HCT116 (cell line): ENCODE measurements around the gene ANAPC5. TPM values are rescaled to one million over a fixed set of nuclear protein-coding genes. Genes with fewer than 3 reads are reported as not detected.

Experiments used
- ATAC-seq: fragments of 200-7000 bp; cut with Tn5 transposase; 2 replicates; pipeline ENCODE4 v1.9.1; 2020; ENCODE audit warnings: mild to moderate bottlenecking, moderate library complexity
- BruUV-seq: library from RNA; stranded (reverse); fragments of 400-500 nt; replicated peaks from 2 replicates; lab custom pipeline; 2021; lab: Mats Ljungman, UMichigan
- CTCF ChIA-PET: fragments of 300-600 bp; sonication (Branson Sonifier 250); formaldehyde crosslinking; loops from one replicate; lab custom pipeline; 2021; ENCODE audit warnings: antibody characterized with exemption; lab: Charles Lee
- POLR2A ChIA-PET: fragments of 300-600, 350-600 bp; sonication (Branson Sonifier 250); formaldehyde crosslinking; loops from one replicate; lab custom pipeline; 2021; ENCODE audit warnings: antibody characterized with exemption; lab: Charles Lee
- RAD21 ChIA-PET, 2 experiments: fragments of 300-600 bp; sonication (Branson Sonifier 250); formaldehyde crosslinking; loops; one replicate each; lab custom pipeline; 2023; ENCODE audit warnings: low total read pairs in 2 of 2; ENCODE audit not compliant: uncharacterized antibody in 2 of 2, unreplicated experiment in 2 of 2, low non-redundant PET in 1 of 2; lab: Charles Lee
- DNase-seq: peaks from one replicate; pipeline ENCODE4 v3.0.0-alpha.2; 2010; ENCODE audit warnings: low read depth, low spot score
- H2AFZ ChIP-seq: fragments of 200-600 bp; shearing (Covaris generic), sonication (generic); 2 replicates; pipeline ENCODE4 v1.6.1; 2017; ENCODE audit warnings: low read depth, mixed run types, mixed read lengths, antibody characterized with exemption, low read length; ENCODE audit not compliant: poor library complexity, severe bottlenecking
- H3K27ac ChIP-seq: 2 replicates; pipeline ENCODE4 v1.5.1; 2012; ENCODE audit warnings: low read depth, low read length
- H3K27me3 ChIP-seq: fragments of 200-600 bp; sonication (generic); 2 replicates; pipeline ENCODE4 v1.6.1; 2016; ENCODE audit warnings: mixed run types, low read length, mixed read lengths; ENCODE audit not compliant: insufficient read depth
- H3K36me3 ChIP-seq, 2 experiments: fragments of 200-500 bp in 1 of 2; fragments of 200-600 bp in 1 of 2; sonication (Bioruptor generic) in 1 of 2; sonication (generic) in 1 of 2; 2 replicates each; pipeline versions ENCODE4 v1.5.1 to v1.6.1; 2014 to 2016; ENCODE audit warnings: low read length in 2 of 2, inconsistent platforms in 1 of 2, mixed read lengths in 1 of 2, mixed run types in 1 of 2; ENCODE audit not compliant: insufficient read depth in 2 of 2, control insufficient read depth in 1 of 2
- H3K4me1 ChIP-seq, 2 experiments: fragments of 200-600 bp in 1 of 2; sonication (generic) in 1 of 2; 2 replicates each; pipeline versions ENCODE4 v1.5.1 to v1.6.1; 2012 to 2017; ENCODE audit warnings: low read length in 2 of 2, inconsistent platforms in 1 of 2, mild to moderate bottlenecking in 1 of 2, mixed read lengths in 1 of 2, mixed run types in 1 of 2, moderate library complexity in 1 of 2; ENCODE audit not compliant: insufficient read depth in 2 of 2, control insufficient read depth in 1 of 2
- H3K4me2 ChIP-seq: fragments of 200-600 bp; sonication (generic); 2 replicates; pipeline ENCODE4 v1.6.1; 2017; ENCODE audit warnings: mixed run types, low read length, mixed read lengths
- H3K4me3 ChIP-seq, 2 experiments: fragments of 200-600 bp in 1 of 2; sonication (generic) in 1 of 2; replicated peaks in 1 of 2; 2 replicates each; pipeline ENCODE4 v1.5.1; 2011 to 2016; ENCODE audit warnings: low read length in 2 of 2, control low read depth in 1 of 2, low read depth in 1 of 2, mild to moderate bottlenecking in 1 of 2, mixed read lengths in 1 of 2, mixed run types in 1 of 2
- H3K79me2 ChIP-seq: fragments of 200-600 bp; sonication (generic); 2 replicates; pipeline ENCODE4 v1.6.1; 2017; ENCODE audit warnings: mild to moderate bottlenecking, mixed run types, low read length, moderate library complexity, mixed read lengths; ENCODE audit not compliant: insufficient read depth
- H3K9ac ChIP-seq: fragments of 200-600 bp; sonication (generic); 2 replicates; pipeline ENCODE4 v1.6.1; 2016; ENCODE audit warnings: low read length, mixed read lengths
- H3K9me2 ChIP-seq: fragments of 200-600 bp; sonication (generic), shearing (Covaris generic); 2 replicates; pipeline ENCODE4 v1.6.1; 2017; ENCODE audit warnings: mixed run types, mild to moderate bottlenecking, moderate library complexity; ENCODE audit not compliant: insufficient read depth
- H3K9me3 ChIP-seq, 2 experiments: fragments of 200-500 bp in 1 of 2; fragments of 200-600 bp in 1 of 2; sonication (Bioruptor generic) in 1 of 2; sonication (generic) in 1 of 2; 2 replicates each; pipeline ENCODE4 v1.6.1; 2014 to 2017; ENCODE audit warnings: low read length in 2 of 2, mixed read lengths in 2 of 2, inconsistent platforms in 1 of 2, low read depth in 1 of 2, mild to moderate bottlenecking in 1 of 2, mixed run types in 1 of 2, moderate library complexity in 1 of 2; ENCODE audit not compliant: control insufficient read depth in 1 of 2, insufficient read depth in 1 of 2
- H4K20me1 ChIP-seq: fragments of 200-600 bp; sonication (generic), shearing (Covaris generic); 2 replicates; pipeline ENCODE4 v1.6.1; 2017; ENCODE audit warnings: mixed run types, mild to moderate bottlenecking, moderate library complexity; ENCODE audit not compliant: insufficient read depth
- ATF3 ChIP-seq: IDR thresholded peaks from 2 replicates; pipeline ENCODE4 v1.6.1; 2012
- CBX3 ChIP-seq: IDR thresholded peaks from 2 replicates; pipeline ENCODE4 v1.6.1; 2012; ENCODE audit warnings: low read depth
- CEBPB ChIP-seq: IDR thresholded peaks from 2 replicates; pipeline ENCODE4 v1.6.1; 2012; ENCODE audit warnings: low read depth
- CTCF ChIP-seq, 3 experiments: fragments of 200-600 bp in 1 of 3; sonication (generic) in 1 of 3; IDR thresholded peaks in 2 of 3; conservative IDR thresholded peaks in 1 of 3; 2 replicates each; pipeline ENCODE4 v1.5.1; 2012 to 2017; ENCODE audit warnings: low read depth in 2 of 3, low read length in 2 of 3, antibody characterized with exemption in 1 of 3, borderline replicate concordance in 1 of 3, control low read depth in 1 of 3, mild to moderate bottlenecking in 1 of 3, mixed read lengths in 1 of 3, mixed run types in 1 of 3, moderate library complexity in 1 of 3; ENCODE audit not compliant: insufficient read depth in 1 of 3
- EGR1 ChIP-seq: IDR thresholded peaks from 2 replicates; pipeline ENCODE4 v1.6.1; 2012; ENCODE audit warnings: low read depth
- ELF1 ChIP-seq: IDR thresholded peaks from 2 replicates; pipeline ENCODE4 v1.6.1; 2012; ENCODE audit warnings: low read depth, borderline replicate concordance
- EZH2phosphoT487 ChIP-seq: fragments of 200-600 bp; IDR thresholded peaks from 2 replicates; pipeline ENCODE4 v1.6.1; 2018; ENCODE audit warnings: antibody characterized with exemption, borderline replicate concordance
- FOSL1 ChIP-seq: IDR thresholded peaks from 2 replicates; pipeline ENCODE4 v1.6.1; 2012; ENCODE audit warnings: low read depth
- JUND ChIP-seq: IDR thresholded peaks from 2 replicates; pipeline ENCODE4 v1.6.1; 2012
- MAX ChIP-seq: IDR thresholded peaks from 2 replicates; pipeline ENCODE4 v1.6.1; 2012
- POLR2A ChIP-seq: IDR thresholded peaks from 2 replicates; pipeline ENCODE4 v1.7.0; 2011; ENCODE audit warnings: borderline replicate concordance; ENCODE audit not compliant: insufficient read depth, insufficient read length; ENCODE audit errors: extremely low read depth
- POLR2AphosphoS5 ChIP-seq: IDR thresholded peaks from 2 replicates; pipeline ENCODE4 v1.6.1; 2011; ENCODE audit warnings: mild to moderate bottlenecking, low read depth, low read length, moderate library complexity
- REST ChIP-seq: IDR thresholded peaks from 2 replicates; pipeline ENCODE4 v1.6.1; 2012; ENCODE audit warnings: low read depth
- SIN3A ChIP-seq: IDR thresholded peaks from 2 replicates; pipeline ENCODE4 v1.6.1; 2012; ENCODE audit warnings: low read depth
- SRF ChIP-seq: IDR thresholded peaks from 2 replicates; pipeline ENCODE4 v1.6.1; 2012; ENCODE audit warnings: low read depth
- TCF7L2 ChIP-seq: IDR thresholded peaks from 2 replicates; pipeline ENCODE4 v1.7.0; 2011; ENCODE audit warnings: borderline replicate concordance, inconsistent platforms; ENCODE audit not compliant: insufficient read depth, insufficient read length; ENCODE audit errors: extremely low read depth
- ZBTB33 ChIP-seq: IDR thresholded peaks from 2 replicates; pipeline ENCODE4 v1.6.1; 2011; ENCODE audit warnings: mild to moderate bottlenecking, low read length, moderate library complexity; ENCODE audit not compliant: insufficient replicate concordance; ENCODE audit errors: extremely low read depth
- ZFX ChIP-seq: fragments of 450-650 bp; IDR thresholded peaks from 2 replicates; pipeline ENCODE4 v1.6.1; 2017
- ZNF274 ChIP-seq: fragments of 200-500 bp; sonication (Bioruptor generic); IDR thresholded peaks from 2 replicates; pipeline ENCODE4 v1.6.1; 2014; ENCODE audit warnings: mild to moderate bottlenecking, low read depth, low read length, inconsistent platforms
- intact Hi-C: fragments of 100-400 bp; cut with micrococcal nuclease; formaldehyde crosslinking; loops from 2 replicates; pipeline ENCODE4 v1.10.0; 2022
- total RNA-seq: library from RNA; stranded (reverse); gene quantifications from one replicate; pipeline ENCODE4 v1.2.1, GENCODE V29; 2021; ENCODE audit not compliant: unreplicated experiment

ANAPC5 gene
- total RNA-seq, 1 experiment from 2014 or later: 112 TPM

- TF ChIP-seq ZFX (no peak), CEBPB (no peak), POLR2AphosphoS5 (no peak), EZH2phosphoT487 (no peak), CBX3 (no peak), SRF (no peak)
These were observed 21.5 kb downstream of the ANAPC5 start (continued) for GRCh38 chr12:121330692-121331091.

GRCh38 chr12:121330195-121330594, 22.0 kb downstream of the ANAPC5 start:
- Histone ChIP-seq H3K4me3 (no peak overlapping the region), H3K36me3 (peaks cover 42 to 59% of the 10 kb centered on the region in 2 experiments), H3K9ac (no peak overlapping the region), H4K20me1 (no peaks in the 10 kb centered on the region), H3K9me2 (no peaks in the 10 kb centered on the region), H3K27ac (no peak overlapping the region), H3K4me1 (no peaks in the 10 kb centered on the region), H3K4me2 (no peak overlapping the region), H3K27me3 (no peaks in the 10 kb centered on the region), H3K9me3 (no peaks in the 10 kb centered on the region), H3K79me2 (no peaks in the 10 kb centered on the region), H2AFZ (no peak overlapping the region)
- no peak for DNase-seq
- ChIA-PET CTCF (no interaction called here), RAD21 (no interaction called here), POLR2A (no interaction called here)
- TF ChIP-seq EZH2phosphoT487 (no peak), POLR2A (no peak), ZBTB33 (no peak), ZFX (no peak), CTCF (IDR thresholded peaks at IDR 0.05 in 2 of 3, conservative IDR thresholded peaks at IDR 0.05 in 1 of 3; ENCODE audit: borderline replicate concordance in 1 of 3, insufficient read depth in 1 of 3, low read depth in 2 of 3, low read length in 2 of 3) (no peak), REST (no peak), SRF (no peak), FOSL1 (no peak), JUND (no peak), EGR1 (no peak), POLR2AphosphoS5 (no peak), ATF3 (no peak), SIN3A (no peak), MAX (no peak), CEBPB (no peak), ZNF274 (no peak), CBX3 (no peak), TCF7L2 (no peak), ELF1 (no peak)
- BruUV-seq: no TSS peak
- no peak for ATAC-seq
- intact Hi-C loops: no loop called here
